NT2/D1 (cell line): ENCODE results near the gene TECR.
"Not testable (repeated sequence)": the region's sequence is repeated elsewhere in the genome, so short reads cannot be mapped to it uniquely, and the experiment has no call there.

Experiments
- DNase-seq: peaks from one replicate; pipeline ENCODE4 v3.0.0-alpha.2; 2011; ENCODE audit warnings: low read depth, low spot score
- H3K27me3 ChIP-seq: 2 replicates; pipeline ENCODE4 v1.6.0; 2011; ENCODE audit warnings: mild to moderate bottlenecking; ENCODE audit not compliant: insufficient read length, insufficient read depth
- H3K36me3 ChIP-seq: 2 replicates; pipeline ENCODE4 v1.6.1; 2011; ENCODE audit warnings: mild to moderate bottlenecking, low read length, mixed read lengths; ENCODE audit not compliant: insufficient read depth, insufficient read length
- H3K4me1 ChIP-seq: 2 replicates; pipeline ENCODE4 v1.5.1; 2011; ENCODE audit not compliant: insufficient read depth, insufficient read length
- H3K4me3 ChIP-seq: 2 replicates; pipeline ENCODE4 v1.5.1; 2011; ENCODE audit warnings: low read depth; ENCODE audit not compliant: insufficient read length
- H3K9ac ChIP-seq: 2 replicates; pipeline ENCODE4 v1.6.0; 2011; ENCODE audit warnings: low read depth; ENCODE audit not compliant: insufficient read length
- H3K9me3 ChIP-seq: 2 replicates; pipeline ENCODE4 v1.5.1; 2011; ENCODE audit warnings: mild to moderate bottlenecking, low read length; ENCODE audit not compliant: insufficient read depth
- SUZ12 ChIP-seq: IDR thresholded peaks from 2 replicates; pipeline ENCODE4 v1.6.1; 2011; ENCODE audit not compliant: insufficient read length, insufficient read depth; ENCODE audit errors: extremely low read depth
- YY1 ChIP-seq: IDR thresholded peaks from 2 replicates; pipeline ENCODE4 v1.6.1; 2011; ENCODE audit not compliant: insufficient read length, insufficient read depth
- ZNF274 ChIP-seq: IDR thresholded peaks from 2 replicates; pipeline ENCODE4 v1.6.1; 2011; ENCODE audit warnings: mild to moderate bottlenecking, low read depth, low read length

Gene TECR

GRCh38 chr19:14577264-14577663, 47.9 kb downstream of the TECR start:
- no peaks in the 10 kb centered on the region for H3K9me3 ChIP-seq
- DNase-seq = no peak
- no peak for TF ChIP-seq ZNF274
- TF ChIP-seq SUZ12 = no peak
- TF ChIP-seq YY1 = no peak
- H3K36me3 ChIP-seq = no peaks in the 10 kb centered on the region
- no peaks in the 10 kb centered on the region for H3K4me1 ChIP-seq
- H3K9ac ChIP-seq = no peak overlapping the region
- H3K27me3 ChIP-seq = no peaks in the 10 kb centered on the region
- H3K4me3 ChIP-seq = no peak overlapping the region

- no peaks in the 10 kb centered on the region for H3K9me3 ChIP-seq
- no peaks in the 10 kb centered on the region for H3K36me3 ChIP-seq
- H3K4me1 ChIP-seq = no peaks in the 10 kb centered on the region
- DNase-seq = no peak
- H3K4me3 ChIP-seq = no peak overlapping the region
- H3K27me3 ChIP-seq = no peaks in the 10 kb centered on the region
- H3K9ac ChIP-seq = no peak overlapping the region
- TF ChIP-seq SUZ12 (no peak), ZNF274 (no peak), YY1 (no peak)
Measured at GRCh38 chr19:14577885-14578427, 48.6 kb downstream of the TECR start.

- Histone ChIP-seq H3K4me3 (no peak overlapping the region), H3K9me3 (no peaks in the 10 kb centered on the region), H3K4me1 (no peaks in the 10 kb centered on the region), H3K27me3 (no peaks in the 10 kb centered on the region), H3K36me3 (no peaks in the 10 kb centered on the region), H3K9ac (no peak overlapping the region)
- no peak for DNase-seq
- TF ChIP-seq SUZ12 (no peak), ZNF274 (no peak), YY1 (no peak)
Measured at GRCh38 chr19:14580623-14581237, 51.3 kb downstream of the TECR start.

- Histone ChIP-seq H3K27me3 (no peaks in the 10 kb centered on the region), H3K9me3 (no peaks in the 10 kb centered on the region), H3K9ac (peak within 1 kb of the TSS; percentile 10), H3K36me3 (no peaks in the 10 kb centered on the region), H3K4me3 (no peak within 1 kb of the TSS), H3K4me1 (no peaks in the 10 kb centered on the region)
- no peak for DNase-seq
- TF ChIP-seq SUZ12 (no peak), ZNF274 (no peak), YY1 (no peak)
Measured at GRCh38 chr19:14582894-14583340, 53.5 kb downstream of the TECR start, which contains the start of gene CLEC17A. CLEC17A (plus strand) TSS chr19:14583084; CDS start chr19:14583161, 77 bp downstream.

- DNase-seq, H3K9me3 ChIP-seq, H3K27me3 ChIP-seq, H3K9ac ChIP-seq, H3K4me1 ChIP-seq, H3K36me3 ChIP-seq, H3K4me3 ChIP-seq: not testable (repeated sequence)
Measured at GRCh38 chr19:14584372-14584771, 55.0 kb downstream of the TECR start.

GRCh38 chr19:14585187-14585586, 55.8 kb downstream of the TECR start:
- not testable (repeated sequence) for H3K9ac ChIP-seq, H3K9me3 ChIP-seq, H3K36me3 ChIP-seq, H3K27me3 ChIP-seq, H3K4me3 ChIP-seq, DNase-seq, H3K4me1 ChIP-seq

GRCh38 chr19:14589433-14589832, 60.0 kb downstream of the TECR start:
- H3K9ac ChIP-seq, H3K4me1 ChIP-seq, H3K27me3 ChIP-seq, H3K9me3 ChIP-seq, H3K4me3 ChIP-seq, H3K36me3 ChIP-seq, DNase-seq: not testable (repeated sequence)

- Histone ChIP-seq H3K4me1 (no peaks in the 10 kb centered on the region), H3K4me3 (no peak overlapping the region), H3K27me3 (no peaks in the 10 kb centered on the region), H3K36me3 (no peaks in the 10 kb centered on the region), H3K9ac (no peak overlapping the region), H3K9me3 (no peaks in the 10 kb centered on the region)
- no peak for TF ChIP-seq ZNF274
- no peak for TF ChIP-seq SUZ12
- no peak for TF ChIP-seq YY1
- DNase-seq = no peak
Measured at GRCh38 chr19:14595558-14595957, 66.2 kb downstream of the TECR start.
